Neural cell (in vitro differentiated cells): ENCODE data around the gene POLE. TPM values are rescaled to one million over a fixed set of nuclear protein-coding genes. Genes with fewer than 3 reads are reported as not detected.

Experiments used
- H2AFZ ChIP-seq: fragments of 200-600, 300-800 bp; sonication (generic), shearing (Covaris generic); 2 replicates; pipeline ENCODE4 v1.6.0; 2014; ENCODE audit warnings: low read depth, mild to moderate bottlenecking, antibody characterized with exemption, low read length, moderate library complexity
- H3F3A ChIP-seq: fragments of 200-600 bp; shearing (Covaris generic); 2 replicates; pipeline ENCODE4 v1.6.1; 2016; ENCODE audit warnings: mild to moderate bottlenecking, moderate library complexity, mixed read lengths, antibody characterized with exemption, low read length; ENCODE audit not compliant: insufficient read depth, poor library complexity, severe bottlenecking
- H3K27ac ChIP-seq: fragments of 200-600, 300-800 bp; sonication (generic), shearing (Covaris generic); 2 replicates; pipeline ENCODE4 v1.5.1; 2014; ENCODE audit warnings: mild to moderate bottlenecking, low read length, moderate library complexity
- H3K27me3 ChIP-seq: fragments of 300-800, 200-600 bp; sonication (generic), shearing (Covaris generic); 2 replicates; pipeline ENCODE4 v1.6.0; 2014; ENCODE audit warnings: mild to moderate bottlenecking, low read depth, low read length, moderate library complexity; ENCODE audit not compliant: insufficient read depth
- H3K36me3 ChIP-seq: fragments of 300-800, 200-600 bp; sonication (generic), shearing (Covaris generic); 2 replicates; pipeline ENCODE4 v1.5.1; 2014; ENCODE audit warnings: mild to moderate bottlenecking, antibody characterized with exemption, low read length, moderate library complexity; ENCODE audit not compliant: insufficient read depth
- H3K4me2 ChIP-seq: fragments of 300-800, 200-600 bp; sonication (generic), shearing (Covaris generic); 2 replicates; pipeline ENCODE4 v1.6.0; 2014; ENCODE audit warnings: mild to moderate bottlenecking, low read length
- H3K4me3 ChIP-seq: fragments of 300-800, 200-600 bp; sonication (generic), shearing (Covaris generic); 2 replicates; pipeline ENCODE4 v1.5.1; 2014; ENCODE audit warnings: mild to moderate bottlenecking, low read length, moderate library complexity
- H3K79me2 ChIP-seq: fragments of 200-600 bp; shearing (Covaris generic); replicated peaks from 2 replicates; pipeline ENCODE4 v1.6.0; 2014; ENCODE audit warnings: mild to moderate bottlenecking, low read length, moderate library complexity; ENCODE audit not compliant: insufficient read depth
- H3K9ac ChIP-seq: fragments of 300-800, 200-600 bp; sonication (generic), shearing (Covaris generic); 2 replicates; pipeline ENCODE4 v1.6.1; 2016; ENCODE audit warnings: mild to moderate bottlenecking, low read length, mixed read lengths
- H3K9me2 ChIP-seq: fragments of 200-600 bp; shearing (Covaris generic); 2 replicates; pipeline ENCODE4 v1.6.1; 2016; ENCODE audit warnings: mild to moderate bottlenecking, low read length, mixed read lengths; ENCODE audit not compliant: insufficient read depth
- H3K9me3 ChIP-seq: fragments of 200-600, 300-800 bp; sonication (generic), shearing (Covaris generic); 2 replicates; pipeline ENCODE4 v1.6.1; 2016; ENCODE audit warnings: mild to moderate bottlenecking, mixed run types, low read length, moderate library complexity, mixed read lengths
- H4K20me1 ChIP-seq: fragments of 200-600 bp; shearing (Covaris generic); 2 replicates; pipeline ENCODE4 v1.6.1; 2016; ENCODE audit warnings: mild to moderate bottlenecking, mixed run types; ENCODE audit not compliant: insufficient read depth
- EP300 ChIP-seq: fragments of 450-650 bp; conservative IDR thresholded peaks from 2 replicates; pipeline ENCODE4 v1.6.1; 2014; ENCODE audit warnings: antibody characterized with exemption, mild to moderate bottlenecking, moderate library complexity; ENCODE audit not compliant: poor library complexity, severe bottlenecking
- EZH2 ChIP-seq: fragments of 200-600, 300-800 bp; shearing (Covaris generic), sonication (generic); IDR thresholded peaks from 2 replicates; pipeline ENCODE4 v1.6.1; 2014; ENCODE audit warnings: antibody characterized with exemption, low read length, borderline replicate concordance, mild to moderate bottlenecking; ENCODE audit not compliant: insufficient read depth, poor library complexity, severe bottlenecking
- MXI1 ChIP-seq: fragments of 450-650 bp; conservative IDR thresholded peaks from 2 replicates; pipeline ENCODE4 v1.6.1; 2014; ENCODE audit warnings: antibody characterized with exemption, mild to moderate bottlenecking; ENCODE audit not compliant: poor library complexity, severe bottlenecking
- POLR2AphosphoS5 ChIP-seq: IDR thresholded peaks from 2 replicates; pipeline ENCODE4 v1.6.1; 2012
- RAD21 ChIP-seq: fragments of 450-650 bp; conservative IDR thresholded peaks from 2 replicates; pipeline ENCODE4 v1.6.1; 2014; ENCODE audit warnings: antibody characterized with exemption, mild to moderate bottlenecking, moderate library complexity
- REST ChIP-seq: IDR thresholded peaks from 2 replicates; pipeline ENCODE4 v1.6.1; 2012; ENCODE audit warnings: borderline replicate concordance
- SMC3 ChIP-seq: fragments of 450-650 bp; conservative IDR thresholded peaks from 2 replicates; pipeline ENCODE4 v1.6.1; 2014; ENCODE audit warnings: antibody characterized with exemption, mild to moderate bottlenecking, moderate library complexity; ENCODE audit not compliant: poor library complexity
- TAF1 ChIP-seq: IDR thresholded peaks from 2 replicates; pipeline ENCODE4 v1.6.1; 2012; ENCODE audit warnings: low read depth
- polyA plus RNA-seq: library from polyadenylated mRNA; depleted of rRNA; stranded (reverse); fragments of >200 nt; gene quantifications from 2 replicates; pipeline ENCODE4 v1.2.3, GENCODE V29; 2014
- TF ChIP-seq, protein P1 (sequence below): fragments of 450-650 bp; IDR thresholded peaks from 2 replicates; pipeline ENCODE4 v1.5.1; 2014; ENCODE audit warnings: antibody characterized with exemption, mild to moderate bottlenecking, moderate library complexity; ENCODE audit not compliant: poor library complexity, severe bottlenecking

Gene POLE
- polyA plus RNA-seq, 1 donor from 2014 or later, result 8.5 TPM

DNA sequence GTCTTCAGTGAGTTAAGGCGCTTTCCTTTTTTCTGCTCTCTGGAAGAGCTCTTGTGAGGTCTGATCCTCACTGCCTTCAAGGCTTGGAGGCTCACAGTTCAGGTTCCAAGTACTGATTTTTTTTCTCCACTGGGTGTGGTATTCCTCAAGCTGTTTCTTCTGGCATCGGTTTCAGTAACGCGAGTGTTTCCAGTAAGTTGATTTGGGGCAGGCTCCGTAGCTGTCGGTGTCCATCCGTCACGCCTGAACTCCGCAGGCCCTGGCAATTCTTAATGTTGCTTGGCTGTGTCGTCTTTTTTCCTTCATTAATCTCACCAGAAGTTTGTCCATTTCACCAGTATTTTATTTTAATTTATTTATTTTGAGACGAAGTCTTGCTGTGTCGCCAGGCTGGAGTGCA is 107.4 kb downstream of the POLE start:
- Histone ChIP-seq H2AFZ (no peak overlapping the region), H3K4me2 (no peak overlapping the region), H3K27ac (no peak overlapping the region), H3K4me3 (no peak overlapping the region), H4K20me1 (no peaks in the 10 kb centered on the region), H3K79me2 (no peaks in the 10 kb centered on the region), H3K27me3 (no peaks in the 10 kb centered on the region), H3K9me3 (no peaks in the 10 kb centered on the region), H3F3A (no peaks in the 10 kb centered on the region), H3K36me3 (no peaks in the 10 kb centered on the region), H3K9me2 (no peaks in the 10 kb centered on the region), H3K9ac (no peak overlapping the region)
- TF ChIP-seq SMC3 (no peak), POLR2AphosphoS5 (no peak)

GRCh38 chr12:132578826-132579225 is 108.3 kb downstream of the POLE start:
- Histone ChIP-seq H3K36me3 (no peaks in the 10 kb centered on the region), H3K27me3 (no peaks in the 10 kb centered on the region), H3K27ac (no peak overlapping the region), H3F3A (no peaks in the 10 kb centered on the region), H3K4me2 (no peak overlapping the region), H3K79me2 (no peaks in the 10 kb centered on the region), H3K4me3 (no peak overlapping the region), H3K9me3 (no peaks in the 10 kb centered on the region), H2AFZ (no peak overlapping the region), H3K9ac (no peak overlapping the region), H4K20me1 (no peaks in the 10 kb centered on the region), H3K9me2 (no peaks in the 10 kb centered on the region)
- no peak for TF ChIP-seq EZH2
- TF ChIP-seq POLR2AphosphoS5, result no peak
- TF ChIP-seq SMC3, result no peak
- TF ChIP-seq MXI1, result no peak
- TF ChIP-seq, protein P1, sequence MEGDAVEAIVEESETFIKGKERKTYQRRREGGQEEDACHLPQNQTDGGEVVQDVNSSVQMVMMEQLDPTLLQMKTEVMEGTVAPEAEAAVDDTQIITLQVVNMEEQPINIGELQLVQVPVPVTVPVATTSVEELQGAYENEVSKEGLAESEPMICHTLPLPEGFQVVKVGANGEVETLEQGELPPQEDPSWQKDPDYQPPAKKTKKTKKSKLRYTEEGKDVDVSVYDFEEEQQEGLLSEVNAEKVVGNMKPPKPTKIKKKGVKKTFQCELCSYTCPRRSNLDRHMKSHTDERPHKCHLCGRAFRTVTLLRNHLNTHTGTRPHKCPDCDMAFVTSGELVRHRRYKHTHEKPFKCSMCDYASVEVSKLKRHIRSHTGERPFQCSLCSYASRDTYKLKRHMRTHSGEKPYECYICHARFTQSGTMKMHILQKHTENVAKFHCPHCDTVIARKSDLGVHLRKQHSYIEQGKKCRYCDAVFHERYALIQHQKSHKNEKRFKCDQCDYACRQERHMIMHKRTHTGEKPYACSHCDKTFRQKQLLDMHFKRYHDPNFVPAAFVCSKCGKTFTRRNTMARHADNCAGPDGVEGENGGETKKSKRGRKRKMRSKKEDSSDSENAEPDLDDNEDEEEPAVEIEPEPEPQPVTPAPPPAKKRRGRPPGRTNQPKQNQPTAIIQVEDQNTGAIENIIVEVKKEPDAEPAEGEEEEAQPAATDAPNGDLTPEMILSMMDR, result no peak
- TF ChIP-seq EP300, result no peak
- TF ChIP-seq REST, result no peak
- TF ChIP-seq TAF1, result no peak

GRCh38 chr12:132578118-132578517 is 109.0 kb downstream of the POLE start:
- no peak for TF ChIP-seq TAF1
- TF ChIP-seq RAD21, result no peak
- TF ChIP-seq, protein P1, result no peak
- TF ChIP-seq EP300, result no peak
- no peak for TF ChIP-seq POLR2AphosphoS5
- no peak for TF ChIP-seq MXI1
- no peak for TF ChIP-seq REST
- no peak for TF ChIP-seq EZH2
- no peak for TF ChIP-seq SMC3
- Histone ChIP-seq H3K79me2 (no peaks in the 10 kb centered on the region), H2AFZ (no peak overlapping the region), H3K9ac (no peak overlapping the region), H3K4me2 (no peak overlapping the region), H3K27ac (no peak overlapping the region), H3K9me3 (no peaks in the 10 kb centered on the region), H4K20me1 (no peaks in the 10 kb centered on the region), H3F3A (no peaks in the 10 kb centered on the region), H3K4me3 (no peak overlapping the region), H3K27me3 (no peaks in the 10 kb centered on the region), H3K9me2 (no peaks in the 10 kb centered on the region), H3K36me3 (no peaks in the 10 kb centered on the region)
